ENCODE measurements around the gene SLC29A3.
"Not testable (repeated sequence)": the region's sequence is repeated elsewhere in the genome, so short reads cannot be mapped to it uniquely, and the experiment has no call there.

SLC29A3 gene

DNA sequence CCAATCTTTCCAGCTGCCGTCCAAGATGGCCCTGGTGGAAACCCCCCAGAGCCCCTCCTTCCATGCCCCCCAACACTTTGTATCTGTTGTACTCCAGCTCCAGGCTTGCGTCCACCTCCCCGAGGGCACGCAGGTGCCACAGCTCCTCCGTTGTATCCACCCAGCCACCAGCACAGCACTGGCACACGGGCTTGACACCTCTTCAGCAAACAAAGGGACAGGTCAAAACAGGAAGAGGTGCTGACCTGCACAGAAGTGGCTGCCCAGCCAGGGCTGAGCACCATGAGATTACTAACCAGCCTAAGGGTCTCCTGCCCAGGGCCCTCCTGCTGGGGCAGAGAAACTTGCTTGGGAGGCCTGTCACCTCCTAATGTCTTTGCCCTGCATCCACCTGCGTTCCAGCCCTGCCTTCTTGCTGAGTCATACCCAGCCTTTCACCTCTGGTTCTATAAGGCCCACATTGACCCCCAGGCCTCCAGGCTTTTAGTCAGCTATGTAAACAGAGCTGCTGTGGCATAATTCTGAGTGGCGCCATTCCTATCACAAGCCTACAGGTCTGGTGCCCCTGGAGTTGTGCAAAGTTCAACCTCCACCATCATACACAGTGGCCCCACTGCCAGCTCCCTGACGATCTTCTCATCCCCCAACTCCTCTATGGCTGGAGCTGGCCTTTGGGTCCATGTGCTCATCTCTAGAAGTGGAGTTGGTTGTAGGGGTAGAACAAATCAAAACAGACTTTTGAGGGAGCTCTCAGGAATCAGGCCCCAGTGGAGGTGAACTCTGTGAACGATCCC, 20.9 kb downstream of the SLC29A3 start:
- in situ Hi-C loops (cut with MboI; ENCODE audit: low sequenced_read_pairs) = no loop called here

GRCh38 chr10:71342573-71343391, 23.7 kb downstream of the SLC29A3 start:
- in situ Hi-C loops (cut with MboI; ENCODE audit: low sequenced_read_pairs) = no loop called here

- in situ Hi-C loops (cut with MboI; ENCODE audit: low sequenced_read_pairs) = no loop called here
These were observed 24.3 kb downstream of the SLC29A3 start for GRCh38 chr10:71343392-71343773.

GRCh38 chr10:71344154-71344925, 25.3 kb downstream of the SLC29A3 start:
- in situ Hi-C loops (cut with MboI; ENCODE audit: low sequenced_read_pairs) = no loop called here

- in situ Hi-C loops (cut with MboI; ENCODE audit: low sequenced_read_pairs) = no loop called here
These were observed 26.0 kb downstream of the SLC29A3 start for GRCh38 chr10:71344993-71345480.

DNA sequence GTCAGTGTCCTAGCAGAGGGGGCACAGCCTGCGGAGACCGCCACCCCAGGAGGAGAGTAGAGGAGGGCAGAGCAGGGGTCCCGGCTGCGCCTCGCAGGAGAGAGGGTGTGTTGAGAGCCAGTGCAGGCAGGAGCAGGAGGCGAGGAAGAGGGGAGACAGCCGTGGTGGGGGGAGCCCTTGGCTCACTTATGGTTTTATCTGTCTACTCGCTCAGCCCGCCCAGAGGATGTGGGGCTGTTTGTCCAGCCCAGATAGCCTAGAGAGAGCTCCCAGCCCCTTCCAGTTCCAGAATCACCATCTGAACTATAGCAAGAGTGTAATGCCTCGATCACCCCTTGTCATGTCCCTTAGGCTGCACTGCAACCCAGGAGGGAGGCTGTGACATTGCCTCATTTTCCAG, 26.6 kb downstream of the SLC29A3 start:
- in situ Hi-C loops (cut with MboI; ENCODE audit: low sequenced_read_pairs) = no loop called here

- in situ Hi-C loops (cut with MboI; ENCODE audit: low sequenced_read_pairs) = no loop called here
These were observed 27.7 kb downstream of the SLC29A3 start for GRCh38 chr10:71346731-71347130.

DNA sequence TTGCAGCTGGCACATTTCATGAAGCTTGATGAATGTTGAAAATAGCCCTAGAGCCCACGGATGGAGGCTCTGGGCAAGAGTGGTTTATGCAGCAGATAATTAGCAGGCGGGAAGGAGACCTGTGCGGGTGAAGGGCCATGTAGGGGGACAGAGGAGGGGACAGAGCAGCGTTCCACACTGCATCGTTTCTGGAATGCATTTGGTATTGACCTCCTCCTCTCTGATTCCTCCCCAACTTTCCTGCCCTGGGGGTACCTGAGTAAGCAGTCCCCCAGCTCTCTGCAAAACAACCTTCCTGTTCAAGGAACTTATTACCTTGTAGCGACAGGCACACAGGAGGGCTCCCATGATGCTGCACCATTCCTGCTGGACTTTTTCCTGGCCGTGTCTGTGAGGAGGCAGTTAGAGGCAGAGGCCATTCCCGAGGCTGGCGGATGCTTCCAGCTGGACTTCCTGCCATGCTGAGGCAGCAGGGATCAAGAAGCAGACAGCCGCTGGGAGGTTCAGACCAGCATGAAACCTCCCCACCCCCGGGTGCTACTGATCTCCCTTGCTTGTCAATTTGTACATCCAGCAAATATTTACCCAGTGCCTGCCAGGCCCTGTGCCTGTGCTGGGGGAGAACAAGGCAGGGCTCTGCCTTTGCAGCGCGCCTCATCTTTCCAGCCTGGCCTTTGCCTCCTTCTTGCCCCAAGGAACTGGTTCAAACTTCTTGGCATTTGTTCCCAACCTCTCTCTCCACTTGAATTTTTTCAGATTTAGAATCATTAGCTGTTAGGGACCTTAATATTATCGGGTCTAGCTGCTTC, 28.7 kb downstream of the SLC29A3 start:
- in situ Hi-C loops (cut with MboI; ENCODE audit: low sequenced_read_pairs) = no loop called here

GRCh38 chr10:71348850-71349249, 29.8 kb downstream of the SLC29A3 start:
- in situ Hi-C loops (cut with MboI; ENCODE audit: low sequenced_read_pairs) = no loop called here

DNA sequence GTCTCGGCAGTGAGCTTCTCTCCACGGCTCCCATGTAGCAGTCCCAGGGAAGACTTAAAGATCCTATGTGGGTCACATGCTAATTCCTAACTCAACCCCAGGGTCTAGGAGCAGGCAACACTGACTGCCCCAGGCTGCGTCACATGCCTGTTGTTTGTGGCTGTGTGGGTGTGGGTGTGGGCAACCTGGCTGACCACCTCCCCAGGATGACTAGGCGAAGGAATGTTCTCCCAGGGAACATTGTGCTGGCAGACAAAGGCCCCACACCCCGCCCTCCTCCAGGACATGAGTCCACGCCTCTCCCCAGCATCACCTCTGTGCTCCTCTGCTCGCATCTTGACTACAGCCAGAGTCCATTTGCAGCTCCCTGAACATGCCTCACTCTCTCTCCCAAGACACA, 30.3 kb downstream of the SLC29A3 start:
- in situ Hi-C loops (cut with MboI; ENCODE audit: low sequenced_read_pairs) = no loop called here

DNA sequence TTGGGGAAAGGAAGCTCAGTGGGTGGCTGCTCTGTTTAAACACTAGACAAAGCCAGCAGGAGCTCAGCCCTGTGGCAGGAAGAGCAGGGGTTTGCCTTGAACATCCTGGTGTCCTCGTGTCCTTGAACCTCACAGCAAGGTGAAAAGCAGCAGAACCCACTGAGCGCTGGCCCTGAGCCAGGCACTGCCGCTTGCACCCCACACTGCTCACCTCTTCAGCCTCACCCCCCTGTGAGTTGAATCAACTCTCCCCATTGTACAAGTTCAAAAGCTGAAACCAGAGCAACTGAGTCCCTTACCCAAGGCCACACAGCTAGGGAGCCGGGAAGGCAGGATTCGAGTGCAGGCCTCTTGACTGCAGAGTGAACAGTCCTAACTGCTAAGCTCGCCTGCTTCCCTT, 32.0 kb downstream of the SLC29A3 start:
- in situ Hi-C loops (cut with MboI; ENCODE audit: low sequenced_read_pairs) = no loop called here

- in situ Hi-C loops (cut with MboI; ENCODE audit: low sequenced_read_pairs) = no loop called here
These were observed 32.7 kb downstream of the SLC29A3 start for GRCh38 chr10:71351628-71352319.

- in situ Hi-C loops (cut with MboI; ENCODE audit: low sequenced_read_pairs) = no loop called here
These were observed 34.6 kb downstream of the SLC29A3 start for GRCh38 chr10:71353639-71354038.

DNA sequence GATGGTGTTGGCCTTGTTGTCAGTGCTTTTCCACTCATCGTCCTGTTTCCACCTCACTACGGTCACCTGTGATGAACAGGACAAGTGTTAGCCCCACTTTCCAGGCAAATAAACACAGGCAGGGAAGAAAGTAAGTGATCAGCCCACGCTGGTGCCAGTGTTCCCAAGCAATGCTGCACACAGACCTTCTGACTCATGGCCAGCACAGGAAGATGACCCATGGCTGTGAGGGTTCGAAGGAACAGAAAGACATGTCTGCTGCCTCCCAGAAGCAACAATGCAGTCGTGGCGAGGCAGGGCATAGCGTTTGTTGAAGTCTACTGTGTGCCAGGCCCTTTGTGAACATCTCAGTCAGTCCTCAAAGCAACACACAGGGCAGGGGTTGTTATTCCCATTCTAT, 35.7 kb downstream of the SLC29A3 start:
- in situ Hi-C loops (cut with MboI; ENCODE audit: low sequenced_read_pairs) = no loop called here

- in situ Hi-C loops (cut with MboI; ENCODE audit: low sequenced_read_pairs) = no loop called here
These were observed 36.8 kb downstream of the SLC29A3 start for GRCh38 chr10:71355886-71356285.

DNA sequence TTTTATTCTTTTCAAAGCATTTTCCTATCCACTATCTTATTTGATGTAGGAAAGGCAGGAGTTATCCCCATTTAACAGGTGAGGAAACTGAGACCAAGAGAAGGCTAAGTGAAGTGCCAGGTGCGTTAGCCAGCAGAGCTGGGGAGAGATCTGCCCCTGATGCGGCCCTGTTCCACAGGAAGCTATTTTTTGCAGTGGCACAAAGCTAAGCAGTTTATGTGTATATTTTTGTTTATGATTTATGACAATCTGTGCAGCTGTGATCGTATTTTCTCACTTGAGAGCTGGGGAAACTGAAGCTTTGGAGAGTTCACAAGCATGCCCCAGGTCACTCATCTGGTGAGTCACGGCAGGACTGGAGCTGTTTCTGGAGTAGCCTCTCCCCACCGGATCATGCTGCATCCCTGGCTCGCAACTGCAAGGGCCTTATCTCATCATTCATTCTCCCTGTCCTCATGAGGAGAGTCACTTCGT, 38.8 kb downstream of the SLC29A3 start:
- in situ Hi-C loops (cut with MboI; ENCODE audit: low sequenced_read_pairs) = no loop called here

- in situ Hi-C loops (cut with MboI; ENCODE audit: low sequenced_read_pairs) = no loop called here
These were observed 39.2 kb downstream of the SLC29A3 start for GRCh38 chr10:71358277-71358676.

DNA sequence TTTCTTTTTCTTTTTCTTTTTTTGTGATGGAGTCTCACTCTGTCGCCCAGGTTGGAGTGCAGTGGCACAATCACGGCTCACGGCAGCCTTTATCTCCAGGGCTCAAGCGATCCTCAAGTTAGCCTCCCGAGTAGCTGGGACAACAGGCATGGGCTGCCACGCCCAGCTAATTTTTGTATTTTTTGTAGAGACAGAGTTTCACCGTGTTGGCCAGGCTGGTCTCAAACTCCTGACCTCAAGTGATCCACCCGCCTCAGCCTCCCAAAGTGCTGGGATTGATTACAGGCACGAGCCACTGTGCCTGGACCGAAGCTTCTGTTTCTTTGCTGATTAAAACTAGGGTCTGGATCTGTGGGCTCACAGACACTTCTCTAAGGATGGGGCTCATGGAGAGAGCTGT, 39.8 kb downstream of the SLC29A3 start:
- in situ Hi-C loops (cut with MboI; ENCODE audit: low sequenced_read_pairs) = not testable (repeated sequence)

GRCh38 chr10:71359364-71360046, 40.4 kb downstream of the SLC29A3 start:
- in situ Hi-C loops (cut with MboI; ENCODE audit: low sequenced_read_pairs) = no loop called here

All from HL-60/S4 treated with phorbol 12-myristate 13-acetate at 8.2 ng/mL for 4 days and 3 days (cell line).